Neural cell (in vitro differentiated cells): ENCODE results near the gene CTTN. TPM values are rescaled to one million over a fixed set of nuclear protein-coding genes. Genes with fewer than 3 reads are reported as not detected.

ENCODE experiments used
- H2AFZ ChIP-seq: fragments of 200-600, 300-800 bp; sonication (generic), shearing (Covaris generic); 2 replicates; pipeline ENCODE4 v1.6.0; 2014; ENCODE audit warnings: low read depth, mild to moderate bottlenecking, antibody characterized with exemption, low read length, moderate library complexity
- H3F3A ChIP-seq: fragments of 200-600 bp; shearing (Covaris generic); 2 replicates; pipeline ENCODE4 v1.6.1; 2016; ENCODE audit warnings: mild to moderate bottlenecking, moderate library complexity, mixed read lengths, antibody characterized with exemption, low read length; ENCODE audit not compliant: insufficient read depth, poor library complexity, severe bottlenecking
- H3K27ac ChIP-seq: fragments of 200-600, 300-800 bp; sonication (generic), shearing (Covaris generic); 2 replicates; pipeline ENCODE4 v1.5.1; 2014; ENCODE audit warnings: mild to moderate bottlenecking, low read length, moderate library complexity
- H3K27me3 ChIP-seq: fragments of 300-800, 200-600 bp; sonication (generic), shearing (Covaris generic); 2 replicates; pipeline ENCODE4 v1.6.0; 2014; ENCODE audit warnings: mild to moderate bottlenecking, low read depth, low read length, moderate library complexity; ENCODE audit not compliant: insufficient read depth
- H3K36me3 ChIP-seq: fragments of 300-800, 200-600 bp; sonication (generic), shearing (Covaris generic); 2 replicates; pipeline ENCODE4 v1.5.1; 2014; ENCODE audit warnings: mild to moderate bottlenecking, antibody characterized with exemption, low read length, moderate library complexity; ENCODE audit not compliant: insufficient read depth
- H3K4me2 ChIP-seq: fragments of 300-800, 200-600 bp; sonication (generic), shearing (Covaris generic); 2 replicates; pipeline ENCODE4 v1.6.0; 2014; ENCODE audit warnings: mild to moderate bottlenecking, low read length
- H3K4me3 ChIP-seq: fragments of 300-800, 200-600 bp; sonication (generic), shearing (Covaris generic); 2 replicates; pipeline ENCODE4 v1.5.1; 2014; ENCODE audit warnings: mild to moderate bottlenecking, low read length, moderate library complexity
- H3K79me2 ChIP-seq: fragments of 200-600 bp; shearing (Covaris generic); replicated peaks from 2 replicates; pipeline ENCODE4 v1.6.0; 2014; ENCODE audit warnings: mild to moderate bottlenecking, low read length, moderate library complexity; ENCODE audit not compliant: insufficient read depth
- H3K9ac ChIP-seq: fragments of 300-800, 200-600 bp; sonication (generic), shearing (Covaris generic); 2 replicates; pipeline ENCODE4 v1.6.1; 2016; ENCODE audit warnings: mild to moderate bottlenecking, low read length, mixed read lengths
- H3K9me2 ChIP-seq: fragments of 200-600 bp; shearing (Covaris generic); 2 replicates; pipeline ENCODE4 v1.6.1; 2016; ENCODE audit warnings: mild to moderate bottlenecking, low read length, mixed read lengths; ENCODE audit not compliant: insufficient read depth
- H3K9me3 ChIP-seq: fragments of 200-600, 300-800 bp; sonication (generic), shearing (Covaris generic); 2 replicates; pipeline ENCODE4 v1.6.1; 2016; ENCODE audit warnings: mild to moderate bottlenecking, mixed run types, low read length, moderate library complexity, mixed read lengths
- H4K20me1 ChIP-seq: fragments of 200-600 bp; shearing (Covaris generic); 2 replicates; pipeline ENCODE4 v1.6.1; 2016; ENCODE audit warnings: mild to moderate bottlenecking, mixed run types; ENCODE audit not compliant: insufficient read depth
- EP300 ChIP-seq: fragments of 450-650 bp; conservative IDR thresholded peaks from 2 replicates; pipeline ENCODE4 v1.6.1; 2014; ENCODE audit warnings: antibody characterized with exemption, mild to moderate bottlenecking, moderate library complexity; ENCODE audit not compliant: poor library complexity, severe bottlenecking
- EZH2 ChIP-seq: fragments of 200-600, 300-800 bp; shearing (Covaris generic), sonication (generic); IDR thresholded peaks from 2 replicates; pipeline ENCODE4 v1.6.1; 2014; ENCODE audit warnings: antibody characterized with exemption, low read length, borderline replicate concordance, mild to moderate bottlenecking; ENCODE audit not compliant: insufficient read depth, poor library complexity, severe bottlenecking
- MXI1 ChIP-seq: fragments of 450-650 bp; conservative IDR thresholded peaks from 2 replicates; pipeline ENCODE4 v1.6.1; 2014; ENCODE audit warnings: antibody characterized with exemption, mild to moderate bottlenecking; ENCODE audit not compliant: poor library complexity, severe bottlenecking
- POLR2AphosphoS5 ChIP-seq: IDR thresholded peaks from 2 replicates; pipeline ENCODE4 v1.6.1; 2012
- SMC3 ChIP-seq: fragments of 450-650 bp; conservative IDR thresholded peaks from 2 replicates; pipeline ENCODE4 v1.6.1; 2014; ENCODE audit warnings: antibody characterized with exemption, mild to moderate bottlenecking, moderate library complexity; ENCODE audit not compliant: poor library complexity
- TAF1 ChIP-seq: IDR thresholded peaks from 2 replicates; pipeline ENCODE4 v1.6.1; 2012; ENCODE audit warnings: low read depth
- polyA plus RNA-seq: library from polyadenylated mRNA; depleted of rRNA; stranded (reverse); fragments of >200 nt; gene quantifications from 2 replicates; pipeline ENCODE4 v1.2.3, GENCODE V29; 2014
- TF ChIP-seq, protein P1 (sequence below): IDR thresholded peaks from 2 replicates; pipeline ENCODE4 v1.6.1; 2012; ENCODE audit warnings: borderline replicate concordance

The CTTN gene
- polyA plus RNA-seq, 1 donor from 2014 or later, result 220 TPM

DNA sequence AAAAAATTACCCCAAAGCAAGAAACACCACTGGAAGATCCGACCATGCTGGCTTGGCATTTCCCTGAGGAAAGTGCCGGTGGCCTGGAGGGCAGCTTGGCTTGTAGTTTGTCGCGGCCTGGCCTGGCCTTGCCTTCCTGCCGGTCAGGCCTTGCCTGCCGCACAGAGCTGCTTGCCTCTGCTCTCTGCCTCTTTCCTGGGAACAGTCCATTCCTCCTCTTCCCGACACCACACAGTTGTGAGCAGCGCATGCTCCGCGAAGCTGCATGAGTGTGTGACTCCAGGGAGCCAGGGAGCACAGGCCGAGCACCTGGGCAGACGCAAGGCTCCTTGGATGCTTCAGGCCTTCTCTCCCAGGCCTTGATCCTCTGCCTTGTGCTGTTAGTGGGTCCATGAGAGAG is 19.8 kb downstream of the CTTN start:
- H3K9ac ChIP-seq, result no peak overlapping the region
- peaks cover 13% of the 10 kb centered on the region for H3K36me3 ChIP-seq
- no peaks in the 10 kb centered on the region for H4K20me1 ChIP-seq
- no peaks in the 10 kb centered on the region for H3K27me3 ChIP-seq
- no peak overlapping the region for H3K4me2 ChIP-seq
- H2AFZ ChIP-seq, result no peak overlapping the region
- H3F3A ChIP-seq, result no peaks in the 10 kb centered on the region
- no peaks in the 10 kb centered on the region for H3K79me2 ChIP-seq
- H3K9me2 ChIP-seq, result no peaks in the 10 kb centered on the region
- no peak overlapping the region for H3K4me3 ChIP-seq
- no peak for TF ChIP-seq TAF1
- no peak for TF ChIP-seq EP300
- TF ChIP-seq, protein P1, sequence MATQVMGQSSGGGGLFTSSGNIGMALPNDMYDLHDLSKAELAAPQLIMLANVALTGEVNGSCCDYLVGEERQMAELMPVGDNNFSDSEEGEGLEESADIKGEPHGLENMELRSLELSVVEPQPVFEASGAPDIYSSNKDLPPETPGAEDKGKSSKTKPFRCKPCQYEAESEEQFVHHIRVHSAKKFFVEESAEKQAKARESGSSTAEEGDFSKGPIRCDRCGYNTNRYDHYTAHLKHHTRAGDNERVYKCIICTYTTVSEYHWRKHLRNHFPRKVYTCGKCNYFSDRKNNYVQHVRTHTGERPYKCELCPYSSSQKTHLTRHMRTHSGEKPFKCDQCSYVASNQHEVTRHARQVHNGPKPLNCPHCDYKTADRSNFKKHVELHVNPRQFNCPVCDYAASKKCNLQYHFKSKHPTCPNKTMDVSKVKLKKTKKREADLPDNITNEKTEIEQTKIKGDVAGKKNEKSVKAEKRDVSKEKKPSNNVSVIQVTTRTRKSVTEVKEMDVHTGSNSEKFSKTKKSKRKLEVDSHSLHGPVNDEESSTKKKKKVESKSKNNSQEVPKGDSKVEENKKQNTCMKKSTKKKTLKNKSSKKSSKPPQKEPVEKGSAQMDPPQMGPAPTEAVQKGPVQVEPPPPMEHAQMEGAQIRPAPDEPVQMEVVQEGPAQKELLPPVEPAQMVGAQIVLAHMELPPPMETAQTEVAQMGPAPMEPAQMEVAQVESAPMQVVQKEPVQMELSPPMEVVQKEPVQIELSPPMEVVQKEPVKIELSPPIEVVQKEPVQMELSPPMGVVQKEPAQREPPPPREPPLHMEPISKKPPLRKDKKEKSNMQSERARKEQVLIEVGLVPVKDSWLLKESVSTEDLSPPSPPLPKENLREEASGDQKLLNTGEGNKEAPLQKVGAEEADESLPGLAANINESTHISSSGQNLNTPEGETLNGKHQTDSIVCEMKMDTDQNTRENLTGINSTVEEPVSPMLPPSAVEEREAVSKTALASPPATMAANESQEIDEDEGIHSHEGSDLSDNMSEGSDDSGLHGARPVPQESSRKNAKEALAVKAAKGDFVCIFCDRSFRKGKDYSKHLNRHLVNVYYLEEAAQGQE, result no peak
- TF ChIP-seq EZH2, result no peak
- TF ChIP-seq SMC3, result no peak
- TF ChIP-seq POLR2AphosphoS5, result no peak
- TF ChIP-seq MXI1, result no peak
- no peak overlapping the region for H3K27ac ChIP-seq
- H3K9me3 ChIP-seq, result no peaks in the 10 kb centered on the region

DNA sequence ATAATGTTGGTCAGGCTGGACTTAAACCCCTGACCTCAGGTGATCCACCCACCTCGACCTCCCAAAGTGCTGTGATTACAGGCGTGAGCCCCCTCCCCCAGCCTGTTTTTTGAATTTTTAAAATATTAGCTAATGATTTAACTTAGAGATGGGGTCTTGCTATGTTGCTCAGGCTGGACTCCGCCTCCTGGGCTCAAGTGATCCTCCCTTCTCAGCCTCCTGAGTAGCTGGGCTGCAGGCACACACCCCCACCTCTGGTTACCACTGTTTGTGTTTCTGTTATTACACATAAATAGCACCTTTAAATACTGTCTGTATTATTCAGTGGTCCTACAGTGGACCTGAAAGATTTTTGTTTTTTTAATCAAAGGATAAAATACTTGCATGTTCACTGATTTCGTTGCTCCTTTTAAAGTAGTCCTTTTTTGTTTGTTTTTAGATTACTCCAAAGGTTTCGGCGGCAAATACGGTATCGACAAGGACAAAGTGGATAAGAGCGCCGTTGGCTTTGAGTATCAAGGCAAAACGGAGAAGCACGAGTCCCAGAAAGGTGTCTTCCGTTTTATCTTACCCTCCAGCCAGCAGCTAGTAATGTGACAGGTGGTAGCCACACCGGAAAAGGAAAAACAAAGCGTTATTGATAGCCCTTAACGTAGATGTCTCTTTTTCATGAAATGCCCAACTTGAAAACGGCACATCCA is 21.1 kb downstream of the CTTN start:
- Histone ChIP-seq H3K79me2 (no peaks in the 10 kb centered on the region), H3K9me2 (no peaks in the 10 kb centered on the region), H3F3A (no peaks in the 10 kb centered on the region), H3K36me3 (peaks cover 13% of the 10 kb centered on the region), H2AFZ (no peak overlapping the region), H3K4me3 (no peak overlapping the region), H3K9ac (no peak overlapping the region), H3K27ac (no peak overlapping the region), H4K20me1 (no peaks in the 10 kb centered on the region), H3K27me3 (no peaks in the 10 kb centered on the region), H3K9me3 (no peaks in the 10 kb centered on the region), H3K4me2 (no peak overlapping the region)
- TF ChIP-seq, protein P1, result no peak
